GM18870 (cell line): ENCODE measurements around the gene CHD5.

Experiments
- ATAC-seq: cut with Tn5 transposase; IDR thresholded peaks from one replicate; pipeline ENCODE4 v1.9.1; 2021; ENCODE audit warnings: moderate library complexity; ENCODE audit not compliant: unreplicated experiment

Gene CHD5

DNA sequence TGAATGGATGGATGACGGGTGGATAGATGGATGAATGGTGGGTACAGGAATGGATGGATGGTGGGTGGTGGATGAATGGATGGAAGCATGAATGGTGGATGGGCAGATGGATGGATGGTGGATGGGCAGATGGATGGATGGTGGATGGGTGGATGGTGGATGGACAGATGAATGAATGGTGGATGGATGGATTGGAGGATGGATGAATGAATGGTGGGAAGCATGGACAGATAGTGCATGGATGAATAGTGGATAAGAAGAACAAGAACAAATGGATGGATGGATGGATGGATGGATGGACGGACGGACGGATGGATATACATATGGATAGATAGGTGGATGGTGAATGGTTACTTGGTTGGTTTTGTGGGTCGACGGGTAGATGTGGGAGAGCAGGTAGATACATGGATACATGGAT lies 4.7 kb downstream of the CHD5 start:
- no peak for ATAC-seq

DNA sequence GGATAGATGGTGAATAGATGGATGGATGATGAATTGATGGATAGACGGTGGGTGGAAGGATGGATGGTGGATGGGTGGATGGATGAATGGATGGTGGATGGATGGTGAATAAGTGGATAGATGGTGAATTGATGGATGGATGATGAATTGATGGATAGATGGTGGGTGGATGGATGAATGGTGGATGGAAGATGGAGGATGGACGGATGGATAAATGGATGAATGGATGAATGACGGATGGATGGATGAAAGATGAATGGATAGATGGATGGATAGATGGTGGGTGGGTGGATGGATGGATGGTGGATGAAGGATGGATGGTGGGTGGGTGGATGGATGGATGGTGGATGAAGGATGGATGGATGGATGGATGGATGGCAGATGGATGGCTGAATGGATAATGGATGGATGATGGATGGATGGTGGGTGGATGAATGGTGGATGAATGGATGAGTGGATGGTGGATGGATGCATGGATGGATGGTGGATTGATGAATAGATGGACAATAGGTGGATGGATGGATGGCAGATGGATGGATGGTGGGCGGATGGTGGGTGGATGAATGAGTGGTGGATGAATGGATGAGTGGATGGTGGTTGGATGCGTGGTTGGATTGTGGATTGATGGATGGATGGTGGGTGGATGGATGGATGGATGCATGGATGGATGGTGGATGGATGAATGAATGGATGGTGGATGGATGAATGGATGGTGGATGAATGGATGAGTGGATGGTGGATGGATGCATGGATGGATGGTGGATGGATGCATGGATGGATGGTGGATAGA lies 5.3 kb downstream of the CHD5 start:
- ATAC-seq: no peak

DNA sequence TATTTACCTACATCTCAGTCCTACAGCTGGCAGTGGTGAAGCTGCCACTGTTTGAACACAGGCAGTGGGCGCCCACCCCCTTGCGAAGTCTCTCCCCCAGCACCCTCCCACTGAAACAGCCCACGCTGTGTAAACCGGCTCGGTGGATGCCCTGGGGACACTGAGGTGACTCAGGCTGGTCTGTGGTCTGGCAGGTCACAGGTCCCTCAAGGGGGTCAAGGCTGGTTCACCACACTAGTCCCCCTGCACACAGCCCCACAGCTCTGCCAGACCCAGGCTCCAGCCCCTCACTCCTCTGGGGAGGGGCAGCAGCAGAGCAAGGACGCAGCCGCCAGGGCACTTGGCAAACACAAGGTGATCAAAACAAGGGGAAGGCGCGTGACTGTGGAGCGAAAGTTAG lies 7.6 kb downstream of the CHD5 start:
- ATAC-seq: no peak

DNA sequence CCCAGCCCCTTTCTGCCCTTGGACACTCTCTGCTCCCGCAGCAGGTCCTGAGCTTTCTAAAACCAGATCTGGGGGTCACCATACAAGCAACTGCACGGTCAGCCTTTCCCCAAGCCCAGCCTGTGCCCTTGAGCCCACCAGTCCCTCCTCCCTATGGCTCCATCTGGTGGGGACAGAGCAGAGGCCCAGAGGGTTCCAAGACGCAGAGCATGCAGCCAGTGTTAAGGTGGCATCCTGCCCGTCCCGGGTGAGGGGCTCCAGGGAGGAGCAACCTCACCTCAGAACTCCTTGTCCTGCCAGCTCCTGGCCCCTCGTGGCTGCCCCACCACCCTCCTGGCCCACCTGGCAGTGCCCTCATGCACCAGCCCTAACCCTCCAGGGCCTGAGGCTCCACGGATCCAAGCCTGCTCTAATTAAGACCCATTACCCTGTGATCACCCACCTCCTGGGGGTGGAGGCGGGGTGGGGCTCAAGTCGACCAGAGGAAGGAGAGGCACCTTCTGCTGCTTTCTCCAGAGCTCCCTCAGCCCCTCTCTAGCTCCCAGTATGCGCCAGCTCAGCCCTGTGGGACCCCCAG lies 8.5 kb downstream of the CHD5 start:
- no peak for ATAC-seq

DNA sequence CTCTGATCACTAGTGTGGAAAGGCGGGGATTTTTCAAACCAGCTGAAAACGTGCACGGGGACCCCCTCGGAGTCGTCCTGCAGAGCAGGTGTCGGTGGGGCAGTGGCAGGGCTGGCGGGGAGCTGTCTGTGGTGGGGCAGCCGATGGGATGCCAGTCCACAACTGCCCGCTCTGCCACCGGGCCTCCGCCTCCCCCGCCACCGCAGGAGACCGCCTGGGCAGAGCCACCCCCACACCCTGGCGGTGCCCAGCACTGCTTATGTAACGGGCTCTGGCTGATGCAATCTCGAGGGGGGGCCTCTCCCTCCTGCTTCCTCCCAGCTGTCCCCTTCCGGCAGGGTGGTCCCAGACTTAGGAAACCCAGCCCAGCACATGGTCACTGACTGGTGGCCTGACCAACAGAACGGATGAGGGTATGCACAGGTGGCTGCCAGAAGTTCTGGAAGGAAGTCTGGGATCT lies 9.3 kb downstream of the CHD5 start:
- no peak for ATAC-seq

DNA sequence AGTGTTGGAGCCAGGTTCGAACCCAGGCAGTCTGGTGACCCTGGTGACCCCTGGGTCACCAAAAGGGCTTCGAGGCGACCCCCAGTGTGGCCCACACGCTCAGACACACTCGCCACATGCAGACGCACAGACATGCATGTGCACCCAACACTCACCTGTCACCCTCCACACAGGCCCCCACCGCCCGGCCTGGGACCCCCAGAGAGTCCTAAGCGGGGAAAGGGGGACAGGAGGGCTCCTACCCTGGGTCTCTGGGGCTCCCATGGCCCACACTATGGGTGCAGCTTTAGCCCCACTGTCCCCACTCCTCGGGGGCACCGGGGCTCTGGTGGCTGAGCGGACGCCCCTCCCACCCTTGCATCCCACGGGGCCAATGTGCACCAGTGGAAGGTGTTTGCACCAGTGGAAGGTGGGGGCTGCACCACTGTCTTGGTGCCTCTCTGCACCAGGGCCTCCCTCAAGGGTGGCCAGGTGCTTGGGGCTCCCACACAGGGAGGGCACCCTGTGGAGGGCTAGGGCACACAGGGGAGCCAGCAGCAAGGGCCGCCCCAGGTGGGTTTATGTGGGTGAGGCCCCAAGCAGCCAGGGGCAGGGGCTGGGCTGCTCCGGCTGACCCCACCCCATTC lies 9.9 kb downstream of the CHD5 start:
- ATAC-seq: no peak

DNA sequence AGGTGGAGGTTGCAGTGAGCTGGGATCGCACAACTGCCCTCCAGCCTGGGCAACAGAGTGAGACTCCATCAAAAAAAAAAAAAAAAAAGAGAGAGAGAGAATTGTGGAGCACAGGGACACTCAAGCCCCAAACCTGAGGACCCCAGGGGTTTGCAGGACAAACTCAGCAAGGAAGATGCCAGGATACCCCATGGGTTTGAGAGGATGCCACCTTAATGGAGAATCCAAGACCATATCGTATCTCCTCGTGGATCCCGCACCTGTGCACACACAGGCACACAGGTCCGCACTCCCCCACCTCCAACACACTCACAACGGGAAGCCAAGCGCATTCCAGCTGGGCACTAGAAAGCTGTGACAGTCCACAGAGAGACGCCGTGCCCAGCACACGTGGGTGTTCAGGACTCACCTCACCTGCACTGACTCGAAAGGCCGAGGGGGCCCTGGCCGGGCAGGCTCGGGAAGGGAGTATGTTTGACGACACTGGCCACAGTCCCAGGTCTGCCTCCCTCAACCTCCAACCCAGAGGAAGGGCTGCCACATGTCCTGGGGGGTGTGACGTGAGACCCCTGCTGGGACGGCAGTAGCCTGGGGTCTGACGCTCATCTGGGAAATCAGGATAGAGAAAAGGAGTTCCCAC lies 11.1 kb downstream of the CHD5 start:
- ATAC-seq: no peak

DNA sequence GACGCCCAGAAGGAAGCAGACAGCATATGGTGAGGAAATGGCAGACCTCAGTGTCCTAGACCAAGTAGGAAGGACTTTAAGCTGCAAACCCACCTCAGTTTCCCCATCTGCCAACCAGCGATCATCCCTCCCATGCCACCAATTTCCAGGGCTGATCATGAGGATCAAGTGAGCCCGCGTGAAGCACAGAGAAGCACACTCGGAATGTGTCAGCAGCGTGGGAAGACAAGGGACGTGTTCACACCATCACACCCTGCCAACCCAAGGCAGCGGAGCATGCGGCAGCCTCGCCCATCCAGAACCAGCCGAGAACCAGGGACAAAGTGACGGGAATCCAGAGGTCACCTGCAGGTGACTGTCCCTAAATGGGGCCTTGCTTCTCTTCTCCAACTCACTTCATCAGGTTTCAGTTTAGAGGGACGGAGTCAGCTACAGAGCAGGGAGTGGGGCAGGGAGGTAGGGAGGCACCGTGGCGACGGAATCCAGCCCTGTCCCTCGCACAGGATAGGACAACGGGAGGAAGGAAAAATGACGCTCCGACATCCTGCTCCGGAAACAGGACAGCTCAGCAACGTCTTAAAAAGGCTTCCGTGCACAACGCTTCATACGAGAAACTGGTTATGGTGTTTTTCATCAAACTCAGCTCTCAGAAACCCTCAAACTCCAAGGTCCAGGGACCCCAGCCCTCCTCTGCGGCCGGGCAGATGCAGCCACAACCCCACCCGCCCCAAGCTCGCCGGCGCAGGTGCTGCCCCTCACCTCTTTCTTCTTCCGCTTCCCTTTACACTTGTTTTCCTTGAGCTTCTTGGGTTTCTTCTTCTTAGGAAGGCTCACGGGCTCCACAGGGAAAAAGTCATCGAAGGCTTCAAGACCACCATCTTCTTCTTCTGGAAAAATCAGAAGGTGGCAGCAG lies 12.5 kb downstream of the CHD5 start:
- ATAC-seq: no peak

DNA sequence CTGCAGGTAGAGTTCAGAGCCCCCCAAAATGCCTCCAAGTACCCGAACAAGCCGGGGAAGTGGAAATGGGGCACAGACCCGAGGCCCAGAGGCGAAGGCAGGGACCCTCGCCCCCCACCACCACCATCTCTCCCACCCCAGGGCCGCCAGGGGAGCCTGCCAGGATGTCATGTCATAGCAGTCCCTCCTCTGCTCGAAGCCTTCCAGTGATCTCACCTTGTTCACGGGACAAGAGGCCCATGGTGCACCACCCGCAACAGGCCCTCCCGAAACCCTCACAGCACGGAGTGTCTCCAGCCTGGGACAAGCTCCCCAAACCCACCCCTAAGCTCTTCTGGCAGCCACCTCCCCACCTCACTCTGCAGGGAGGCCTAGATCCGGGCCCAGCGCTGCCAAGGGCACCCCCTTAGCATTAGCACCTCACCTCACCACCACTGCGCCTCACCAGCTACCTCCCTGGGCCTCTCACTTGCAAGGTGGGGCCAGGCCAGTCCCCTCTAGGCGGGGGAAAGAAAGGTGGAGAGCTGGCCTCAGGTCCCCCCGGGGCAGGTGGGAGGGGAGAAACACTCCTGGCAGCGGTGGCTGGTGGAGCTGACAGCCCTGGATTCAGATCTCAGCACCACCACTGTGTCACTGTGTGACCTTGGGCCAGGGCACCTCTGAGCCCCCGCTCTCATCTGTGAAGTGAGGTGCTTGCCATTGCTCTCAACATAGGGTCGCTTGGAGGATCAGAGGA lies 13.3 kb downstream of the CHD5 start:
- no peak for ATAC-seq

DNA sequence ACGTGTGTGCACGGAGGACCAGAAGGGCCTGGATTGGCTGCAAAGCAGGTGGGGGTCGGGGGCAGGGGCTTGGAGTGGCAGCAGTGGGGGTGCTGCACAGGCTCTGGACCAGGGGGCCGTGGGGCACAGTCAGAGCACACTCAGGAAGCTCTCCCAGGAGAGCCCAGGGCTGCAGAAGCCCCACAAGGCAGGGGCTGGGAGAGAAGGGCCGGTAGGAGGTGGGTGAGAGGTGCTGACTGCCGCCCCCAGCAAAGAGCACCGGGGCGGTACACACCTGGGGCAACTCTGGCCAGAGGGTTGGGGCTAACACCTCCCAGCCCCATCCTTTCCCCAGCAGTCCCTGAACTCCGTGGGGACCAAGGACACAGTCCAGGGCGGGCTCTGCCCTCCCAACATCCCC lies 13.9 kb downstream of the CHD5 start:
- ATAC-seq: no peak

DNA sequence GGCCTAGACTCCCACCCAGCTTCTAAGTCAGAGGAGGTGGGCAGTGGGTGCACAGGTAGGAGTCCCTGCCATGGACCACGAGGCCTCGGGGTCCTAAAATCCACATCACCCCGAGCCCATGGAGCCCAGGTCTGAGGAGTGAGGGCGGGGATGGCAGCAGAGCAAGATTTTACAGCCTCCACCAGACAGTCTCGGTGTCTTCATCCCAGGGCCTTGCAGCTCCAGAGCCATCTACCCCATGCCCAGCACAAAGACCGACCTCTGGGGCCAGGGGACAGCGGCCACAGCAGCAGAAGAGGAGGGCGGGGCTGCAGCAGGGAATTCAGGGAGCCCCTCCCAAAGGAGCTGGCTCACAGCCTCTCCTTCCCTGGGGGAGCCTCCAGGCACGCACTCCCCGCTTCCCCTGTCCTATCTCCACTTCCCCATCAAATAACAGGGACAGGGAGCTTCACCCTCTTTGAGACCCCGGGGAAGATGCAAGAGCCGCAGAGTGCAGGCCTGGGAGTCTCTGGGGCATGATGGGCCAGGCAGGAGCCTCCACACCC lies 14.6 kb downstream of the CHD5 start:
- no peak for ATAC-seq

DNA sequence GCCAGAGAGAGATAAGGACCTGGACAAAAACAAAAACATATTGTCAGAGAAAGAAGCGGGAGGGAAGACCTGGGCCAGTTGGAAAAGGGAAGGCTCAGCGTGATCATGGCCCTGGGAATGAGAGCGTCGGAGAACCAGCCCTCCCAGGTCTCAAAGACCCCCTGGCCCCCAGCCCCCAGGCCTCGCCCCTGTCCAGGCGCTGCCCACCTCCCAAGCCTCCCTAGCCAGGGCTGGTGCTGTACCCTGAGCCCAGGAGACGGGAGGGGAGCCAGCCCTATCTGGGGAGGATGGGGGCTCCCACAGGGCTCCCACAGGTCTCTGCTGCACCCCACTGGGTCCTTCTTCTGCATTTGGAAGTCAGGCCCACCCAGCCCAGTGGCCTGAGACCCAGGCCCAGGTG lies 15.1 kb downstream of the CHD5 start:
- no peak for ATAC-seq

DNA sequence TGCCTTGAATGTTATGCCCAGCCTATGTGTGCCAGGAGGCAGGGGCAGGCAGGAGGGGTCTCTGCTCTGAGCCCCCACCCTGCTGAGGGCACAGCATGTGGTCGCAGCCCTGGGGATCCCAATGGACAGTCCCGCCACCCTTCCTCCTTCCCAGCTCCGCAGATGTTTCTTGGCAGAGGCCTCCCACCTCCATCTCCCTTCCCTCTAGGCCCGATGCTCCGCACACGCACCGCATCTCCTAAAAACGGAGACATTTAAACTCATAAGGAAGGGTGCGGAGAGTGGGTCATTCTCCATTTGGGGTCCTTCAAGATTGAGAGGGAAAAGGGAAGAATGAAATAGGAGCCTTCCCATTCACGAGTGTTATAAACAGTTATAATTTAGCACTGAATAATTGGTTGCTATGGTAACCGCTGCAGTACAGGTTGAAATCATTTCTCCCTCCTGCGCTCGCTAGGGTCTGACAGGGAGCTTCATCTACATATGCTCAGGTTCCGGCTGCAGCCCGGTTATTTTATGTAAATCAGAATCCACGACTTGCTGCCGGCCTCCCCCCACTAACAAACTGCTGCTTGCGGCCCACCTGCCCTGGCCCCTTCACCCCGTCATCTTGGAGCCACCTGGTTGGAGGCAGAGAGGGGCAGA lies 16.0 kb downstream of the CHD5 start:
- no peak for ATAC-seq

DNA sequence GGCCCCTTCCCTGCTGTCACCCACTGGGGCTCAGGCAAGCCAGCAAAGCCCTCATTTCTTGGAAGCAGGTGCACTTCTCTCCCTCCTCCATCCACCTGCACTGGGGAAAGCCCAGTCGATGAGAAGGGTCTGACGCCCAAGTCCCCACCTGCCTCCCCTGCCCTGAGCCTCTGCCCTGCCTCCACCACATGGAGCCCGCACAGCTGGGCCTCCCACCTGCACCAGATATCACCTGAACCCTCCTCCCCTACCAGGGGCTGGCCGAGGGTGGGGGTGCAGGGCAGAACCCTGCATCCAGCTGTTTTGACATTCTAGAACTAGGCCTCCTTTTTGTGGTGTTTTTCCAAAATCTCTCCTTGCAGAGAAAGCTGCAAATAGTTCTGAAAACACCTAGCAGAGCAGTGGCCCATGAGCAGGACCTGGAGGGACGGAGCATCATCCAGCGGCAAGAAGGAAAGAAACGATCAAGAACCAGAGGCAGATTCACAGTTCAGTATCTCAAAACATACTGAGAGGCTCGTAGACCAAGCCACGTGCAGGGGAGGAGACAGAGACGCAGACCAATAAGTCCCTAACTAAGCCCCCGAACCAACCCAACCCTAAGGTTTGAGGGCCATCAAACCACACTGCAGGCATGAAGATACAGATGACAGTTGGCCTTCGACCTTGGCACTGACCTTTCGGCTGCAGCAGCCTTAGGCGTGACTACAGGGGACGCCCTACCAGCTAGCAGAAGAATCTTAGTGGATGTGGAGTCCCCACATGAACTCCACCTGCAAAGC lies 16.7 kb downstream of the CHD5 start:
- no peak for ATAC-seq

DNA sequence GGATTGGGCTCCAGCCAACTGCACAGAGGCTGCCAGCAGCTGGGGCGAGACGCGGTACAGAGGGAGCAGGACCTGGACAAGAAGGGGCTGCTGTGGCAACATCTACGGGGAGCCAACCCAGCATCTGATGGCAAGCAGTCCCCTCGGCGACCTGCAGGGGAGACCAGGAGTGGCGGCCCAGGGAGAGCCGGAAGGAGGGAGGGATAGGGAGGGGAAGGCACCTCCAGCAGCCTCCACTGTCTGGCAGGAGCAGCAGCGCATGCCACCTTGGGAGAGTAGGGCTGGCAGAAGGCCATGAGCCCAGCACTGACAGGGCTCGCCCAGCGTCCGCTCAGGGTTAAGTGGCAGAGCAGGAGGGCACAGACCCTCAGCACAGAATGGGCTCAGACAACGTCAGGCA lies 17.3 kb downstream of the CHD5 start:
- ATAC-seq: no peak

DNA sequence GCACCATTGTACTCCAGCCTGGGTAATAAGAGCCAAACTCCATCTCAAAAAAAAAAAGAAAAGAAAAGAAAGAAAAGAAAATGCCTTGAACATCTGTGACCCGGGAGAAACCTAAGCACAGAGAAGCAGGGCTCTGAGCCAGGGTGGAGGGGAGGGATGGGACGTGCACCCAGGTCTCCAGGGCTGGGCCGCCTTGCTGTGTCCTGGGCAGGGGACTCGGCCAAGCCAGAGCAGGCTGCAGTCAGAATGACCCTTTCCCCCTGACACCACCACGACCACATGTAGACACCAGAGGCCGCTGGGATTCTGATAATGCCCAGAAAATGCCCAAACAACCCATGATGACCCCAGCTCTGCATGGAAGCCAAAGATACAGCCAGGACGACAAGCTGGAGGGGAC lies 17.8 kb downstream of the CHD5 start:
- no peak for ATAC-seq

DNA sequence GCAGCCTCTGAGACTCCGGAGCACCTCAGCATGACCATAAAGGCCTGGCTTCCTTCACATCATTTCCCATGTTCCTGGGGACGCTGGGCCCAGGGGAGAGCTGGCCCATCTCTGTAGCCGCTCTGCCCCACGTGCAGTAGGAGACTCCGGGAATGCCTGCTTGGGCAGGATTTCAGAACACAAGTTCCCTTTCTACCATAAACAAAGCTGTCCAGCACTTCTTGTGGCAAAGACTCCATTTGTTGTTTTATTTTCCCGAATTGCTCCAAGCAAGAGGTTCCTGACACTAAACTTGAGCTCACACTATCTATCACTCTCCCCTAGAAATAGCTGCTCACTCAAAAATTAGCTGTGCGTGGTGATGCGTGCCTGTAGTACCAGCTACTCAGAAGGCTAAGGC lies 21.9 kb downstream of the CHD5 start:
- ATAC-seq: no peak

DNA sequence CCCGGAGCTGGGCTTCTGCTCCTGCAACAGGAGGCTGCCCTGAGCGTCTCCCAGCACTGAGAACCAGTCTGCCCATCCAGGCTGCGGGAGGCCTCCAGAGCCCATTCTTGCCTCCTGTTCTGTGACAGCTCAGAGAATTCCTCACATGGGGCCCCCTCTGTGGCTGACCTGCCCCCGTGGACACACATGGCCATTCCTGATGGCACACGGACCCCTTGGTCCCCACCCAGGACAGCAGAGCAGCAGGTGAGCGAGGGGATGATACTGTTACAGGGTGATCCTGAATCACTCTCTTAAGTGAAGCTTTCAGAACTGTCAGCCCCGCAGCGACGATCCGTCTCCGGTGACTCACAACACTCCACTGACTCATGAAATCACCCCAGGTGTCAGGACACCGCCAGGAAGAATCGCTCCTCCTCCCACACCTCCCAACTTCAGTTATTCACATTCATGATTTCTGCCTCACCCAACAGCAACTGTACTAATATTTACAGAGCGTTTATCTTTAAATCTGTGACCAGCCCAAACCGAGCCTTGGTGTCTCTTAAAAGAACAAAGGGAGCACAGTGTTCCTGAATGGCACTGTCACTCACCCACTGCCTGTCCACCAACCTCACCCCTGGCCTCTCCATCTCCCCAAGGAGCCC lies 22.5 kb downstream of the CHD5 start:
- no peak for ATAC-seq
